ENCODE data around the gene AGAP2.

Gene AGAP2

GRCh38 chr12:57732270-57732669 lies 6.3 kb downstream of the AGAP2 start:
- TF ChIP-seq POLR2AphosphoS5 (IDR thresholded peaks at IDR 0.05; ENCODE audit: low read depth, low read length) (no peak), SIN3A (IDR thresholded peaks at IDR 0.05; ENCODE audit: borderline replicate concordance, insufficient read depth, low read length) (no peak), FOXP2 (optimal IDR thresholded peaks at IDR 0.05; ENCODE audit: borderline replicate concordance, extremely low read depth, extremely low read length, insufficient read depth) (no peak), TAF1 (IDR thresholded peaks at IDR 0.05; ENCODE audit: borderline replicate concordance, insufficient read depth, low read length) (no peak), REST (IDR thresholded peaks at IDR 0.05; ENCODE audit: insufficient read depth in 1 of 2, low read depth in 2 of 2, low read length in 2 of 2) (no peak)

DNA sequence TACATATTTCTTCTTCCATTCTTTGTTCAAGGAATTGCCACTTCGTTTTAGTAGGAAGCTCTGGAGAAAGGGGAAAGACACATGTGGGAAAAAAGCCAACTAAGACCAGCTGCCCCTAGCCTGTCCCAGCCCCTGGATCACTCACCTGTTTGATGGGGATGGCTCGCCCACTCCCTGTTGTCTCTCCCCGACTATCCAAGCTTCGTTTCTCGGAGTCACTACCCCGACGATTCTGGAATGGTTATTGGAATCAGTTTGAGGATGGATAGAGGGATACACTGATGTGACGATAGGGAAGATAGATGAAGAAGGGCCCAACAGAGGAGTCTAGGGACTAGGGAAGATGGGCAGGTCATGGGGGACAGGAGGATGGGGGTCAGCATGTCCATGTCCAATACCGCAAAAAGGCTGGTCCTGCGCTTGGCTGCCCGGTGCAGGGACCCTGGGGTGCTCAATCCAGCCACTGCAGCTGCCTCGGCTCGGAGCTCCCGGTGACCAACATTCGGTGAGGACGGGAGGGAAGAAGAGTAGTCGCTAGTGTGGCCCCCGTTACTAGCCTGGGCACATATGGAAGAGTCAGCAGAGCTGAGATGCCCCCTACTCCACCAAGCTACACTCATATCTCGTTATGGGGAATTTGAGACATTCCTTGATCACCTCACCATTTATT lies 7.0 kb downstream of the AGAP2 start:
- TF ChIP-seq TAF1 (IDR thresholded peaks at IDR 0.05; ENCODE audit: borderline replicate concordance, insufficient read depth, low read length), result no peak
- TF ChIP-seq POLR2AphosphoS5 (IDR thresholded peaks at IDR 0.05; ENCODE audit: low read depth, low read length), result no peak
- TF ChIP-seq FOXP2 (optimal IDR thresholded peaks at IDR 0.05; ENCODE audit: borderline replicate concordance, extremely low read depth, extremely low read length, insufficient read depth), result no peak
- TF ChIP-seq SIN3A (IDR thresholded peaks at IDR 0.05; ENCODE audit: borderline replicate concordance, insufficient read depth, low read length), result no peak
- TF ChIP-seq REST (IDR thresholded peaks at IDR 0.05; ENCODE audit: insufficient read depth in 1 of 2, low read depth in 2 of 2, low read length in 2 of 2), result no peak

GRCh38 chr12:57730336-57731067 lies 8.0 kb downstream of the AGAP2 start:
- no peak for TF ChIP-seq TAF1 (IDR thresholded peaks at IDR 0.05; ENCODE audit: borderline replicate concordance, insufficient read depth, low read length)
- no peak for TF ChIP-seq POLR2AphosphoS5 (IDR thresholded peaks at IDR 0.05; ENCODE audit: low read depth, low read length)
- TF ChIP-seq FOXP2 (optimal IDR thresholded peaks at IDR 0.05; ENCODE audit: borderline replicate concordance, extremely low read depth, extremely low read length, insufficient read depth), result no peak
- no peak for TF ChIP-seq REST (IDR thresholded peaks at IDR 0.05; ENCODE audit: insufficient read depth in 1 of 2, low read depth in 2 of 2, low read length in 2 of 2)
- TF ChIP-seq SIN3A (IDR thresholded peaks at IDR 0.05; ENCODE audit: borderline replicate concordance, insufficient read depth, low read length), result no peak

GRCh38 chr12:57729321-57729844 lies 9.2 kb downstream of the AGAP2 start:
- no peak for TF ChIP-seq POLR2AphosphoS5 (IDR thresholded peaks at IDR 0.05; ENCODE audit: low read depth, low read length)
- TF ChIP-seq SIN3A (IDR thresholded peaks at IDR 0.05; ENCODE audit: borderline replicate concordance, insufficient read depth, low read length), result no peak
- TF ChIP-seq REST (IDR thresholded peaks at IDR 0.05; ENCODE audit: insufficient read depth in 1 of 2, low read depth in 2 of 2, low read length in 2 of 2), result no peak
- no peak for TF ChIP-seq FOXP2 (optimal IDR thresholded peaks at IDR 0.05; ENCODE audit: borderline replicate concordance, extremely low read depth, extremely low read length, insufficient read depth)
- no peak for TF ChIP-seq TAF1 (IDR thresholded peaks at IDR 0.05; ENCODE audit: borderline replicate concordance, insufficient read depth, low read length)
